Astrocyte (in vitro differentiated cells and primary cell): ENCODE results near the gene CAPZB. TPM values are rescaled to one million over a fixed set of nuclear protein-coding genes. Genes with fewer than 3 reads are reported as not detected.

Source experiments
- DNase-seq: peaks from one replicate; pipeline ENCODE4 v3.0.0-alpha.2; 2010; ENCODE audit warnings: low read depth
- FAIRE-seq: peaks from 2 replicates; lab custom pipeline; 2011; peaks lifted over from hg19 to GRCh38; lab: Jason Lieb, UNC
- H2AFZ ChIP-seq: 2 replicates; pipeline ENCODE4 v1.6.0; 2012; ENCODE audit warnings: low read depth, low read length, inconsistent platforms
- H3K27ac ChIP-seq: 2 replicates; pipeline ENCODE4 v1.5.1; 2011; ENCODE audit warnings: low read depth, low read length, inconsistent platforms
- H3K27me3 ChIP-seq: 2 replicates; pipeline ENCODE4 v1.6.0; 2011; ENCODE audit warnings: low read length, inconsistent platforms; ENCODE audit not compliant: insufficient read depth
- H3K36me3 ChIP-seq: 2 replicates; pipeline ENCODE4 v1.5.1; 2011; ENCODE audit warnings: low read length, inconsistent platforms; ENCODE audit not compliant: insufficient read depth
- H3K4me1 ChIP-seq: 2 replicates; pipeline ENCODE4 v1.5.1; 2011; ENCODE audit warnings: low read length, inconsistent platforms; ENCODE audit not compliant: insufficient read depth
- H3K4me2 ChIP-seq: 2 replicates; pipeline ENCODE4 v1.6.0; 2012; ENCODE audit warnings: low read length, inconsistent platforms
- H3K4me3 ChIP-seq: 2 replicates; pipeline ENCODE4 v1.5.1; 2011; ENCODE audit warnings: low read depth, mild to moderate bottlenecking, low read length, inconsistent platforms; ENCODE audit not compliant: insufficient read depth
- H3K79me2 ChIP-seq: 2 replicates; pipeline ENCODE4 v1.6.0; 2012; ENCODE audit warnings: mild to moderate bottlenecking, low read length, inconsistent platforms; ENCODE audit not compliant: insufficient read depth
- H3K9ac ChIP-seq: 2 replicates; pipeline ENCODE4 v1.6.0; 2012; ENCODE audit warnings: mild to moderate bottlenecking, low read length, inconsistent platforms
- H3K9me3 ChIP-seq: 2 replicates; pipeline ENCODE4 v1.5.1; 2012; ENCODE audit warnings: low read depth, mild to moderate bottlenecking, low read length, inconsistent platforms; ENCODE audit not compliant: insufficient read depth
- H4K20me1 ChIP-seq: 2 replicates; pipeline ENCODE4 v1.6.0; 2012; ENCODE audit warnings: low read length, inconsistent platforms; ENCODE audit not compliant: insufficient read depth
- H3K27ac Mint-ChIP-seq: one replicate; pipeline ENCODE4 v1.8.0; 2021; ENCODE audit warnings: mild to moderate bottlenecking, mixed read lengths; ENCODE audit not compliant: unreplicated experiment
- H3K27me3 Mint-ChIP-seq: one replicate; pipeline ENCODE4 v1.8.0; 2021; ENCODE audit warnings: low read depth, mixed read lengths; ENCODE audit not compliant: unreplicated experiment
- H3K36me3 Mint-ChIP-seq: one replicate; pipeline ENCODE4 v1.8.0; 2021; ENCODE audit warnings: low read depth, mixed read lengths; ENCODE audit not compliant: unreplicated experiment
- H3K4me1 Mint-ChIP-seq: one replicate; pipeline ENCODE4 v1.8.0; 2021; ENCODE audit warnings: low read depth, mixed read lengths; ENCODE audit not compliant: unreplicated experiment
- H3K4me3 Mint-ChIP-seq: one replicate; pipeline ENCODE4 v1.8.0; 2021; ENCODE audit warnings: mild to moderate bottlenecking, moderate library complexity, mixed read lengths; ENCODE audit not compliant: unreplicated experiment
- H3K9me3 Mint-ChIP-seq: one replicate; pipeline ENCODE4 v1.8.0; 2021; ENCODE audit warnings: mild to moderate bottlenecking, mixed read lengths; ENCODE audit not compliant: unreplicated experiment
- EZH2 ChIP-seq: IDR thresholded peaks from 2 replicates; pipeline ENCODE4 v1.6.1; 2012; ENCODE audit warnings: mild to moderate bottlenecking, low read length, inconsistent platforms; ENCODE audit not compliant: insufficient read depth
- total RNA-seq: library from RNA; stranded (reverse); gene quantifications from 2 replicates; pipeline ENCODE4 v1.2.1, GENCODE V29; 2021
- TF ChIP-seq, protein P1 (sequence below): IDR thresholded peaks from 2 replicates; pipeline ENCODE4 v1.5.1; 2011; ENCODE audit warnings: low read depth, mild to moderate bottlenecking, inconsistent platforms, low read length, moderate library complexity; ENCODE audit not compliant: insufficient read depth

The CAPZB gene
- total RNA-seq, 1 donor from 2014 or later, result 458 TPM

DNA sequence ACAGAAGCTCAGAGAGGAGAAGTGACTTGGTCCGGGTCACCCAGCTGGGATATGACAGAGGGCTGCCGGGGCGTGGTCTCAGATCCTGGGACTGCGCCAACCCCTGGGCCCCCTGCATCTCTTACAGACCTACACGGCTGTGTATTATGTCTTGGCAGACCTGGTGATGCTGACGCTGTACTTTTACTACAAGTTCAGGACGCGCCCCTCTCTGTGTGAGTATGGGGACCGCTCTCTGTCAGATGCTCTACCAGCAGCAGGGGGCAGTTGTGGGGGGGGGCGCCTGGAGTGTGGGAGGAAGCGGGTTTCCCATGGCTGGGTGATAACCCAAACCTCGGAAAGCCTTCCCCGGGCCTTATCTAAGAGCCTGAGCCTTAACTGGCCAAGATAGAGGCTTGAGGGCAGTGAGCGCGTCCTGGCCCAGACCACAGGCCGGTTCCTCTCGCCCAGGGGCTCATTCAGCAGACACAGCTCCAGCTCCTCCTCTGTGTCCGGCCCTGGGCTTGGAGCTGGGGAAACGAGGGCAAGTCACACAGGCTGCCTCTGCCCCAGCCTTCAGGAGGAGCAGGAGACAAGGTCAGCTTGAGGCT lies 159.9 kb downstream of the CAPZB start:
- H3K9me3 Mint-ChIP-seq, result no peaks in the 10 kb centered on the region
- H3K27me3 Mint-ChIP-seq, result no peaks in the 10 kb centered on the region
- H3K27ac Mint-ChIP-seq, result no peak overlapping the region
- H3K79me2 ChIP-seq, result no peaks in the 10 kb centered on the region
- H3K4me3 ChIP-seq, result no peak overlapping the region
- no peak overlapping the region for H2AFZ ChIP-seq
- H3K4me3 Mint-ChIP-seq, result no peak overlapping the region
- H3K27me3 ChIP-seq, result no peaks in the 10 kb centered on the region
- no peak for DNase-seq
- H3K4me2 ChIP-seq, result no peak overlapping the region
- no peaks in the 10 kb centered on the region for H3K4me1 ChIP-seq
- H3K9me3 ChIP-seq, result no peaks in the 10 kb centered on the region
- no peak for FAIRE-seq
- H3K27ac ChIP-seq, result no peak overlapping the region
- H3K4me1 Mint-ChIP-seq, result no peaks in the 10 kb centered on the region
- peaks cover 20% of the 10 kb centered on the region for H3K36me3 Mint-ChIP-seq
- H3K36me3 ChIP-seq, result peaks cover 4% of the 10 kb centered on the region
- peaks cover 34% of the 10 kb centered on the region for H4K20me1 ChIP-seq
- TF ChIP-seq EZH2, result no peak
- TF ChIP-seq, protein P1, sequence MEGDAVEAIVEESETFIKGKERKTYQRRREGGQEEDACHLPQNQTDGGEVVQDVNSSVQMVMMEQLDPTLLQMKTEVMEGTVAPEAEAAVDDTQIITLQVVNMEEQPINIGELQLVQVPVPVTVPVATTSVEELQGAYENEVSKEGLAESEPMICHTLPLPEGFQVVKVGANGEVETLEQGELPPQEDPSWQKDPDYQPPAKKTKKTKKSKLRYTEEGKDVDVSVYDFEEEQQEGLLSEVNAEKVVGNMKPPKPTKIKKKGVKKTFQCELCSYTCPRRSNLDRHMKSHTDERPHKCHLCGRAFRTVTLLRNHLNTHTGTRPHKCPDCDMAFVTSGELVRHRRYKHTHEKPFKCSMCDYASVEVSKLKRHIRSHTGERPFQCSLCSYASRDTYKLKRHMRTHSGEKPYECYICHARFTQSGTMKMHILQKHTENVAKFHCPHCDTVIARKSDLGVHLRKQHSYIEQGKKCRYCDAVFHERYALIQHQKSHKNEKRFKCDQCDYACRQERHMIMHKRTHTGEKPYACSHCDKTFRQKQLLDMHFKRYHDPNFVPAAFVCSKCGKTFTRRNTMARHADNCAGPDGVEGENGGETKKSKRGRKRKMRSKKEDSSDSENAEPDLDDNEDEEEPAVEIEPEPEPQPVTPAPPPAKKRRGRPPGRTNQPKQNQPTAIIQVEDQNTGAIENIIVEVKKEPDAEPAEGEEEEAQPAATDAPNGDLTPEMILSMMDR, result no peak
- no peak overlapping the region for H3K9ac ChIP-seq

DNA sequence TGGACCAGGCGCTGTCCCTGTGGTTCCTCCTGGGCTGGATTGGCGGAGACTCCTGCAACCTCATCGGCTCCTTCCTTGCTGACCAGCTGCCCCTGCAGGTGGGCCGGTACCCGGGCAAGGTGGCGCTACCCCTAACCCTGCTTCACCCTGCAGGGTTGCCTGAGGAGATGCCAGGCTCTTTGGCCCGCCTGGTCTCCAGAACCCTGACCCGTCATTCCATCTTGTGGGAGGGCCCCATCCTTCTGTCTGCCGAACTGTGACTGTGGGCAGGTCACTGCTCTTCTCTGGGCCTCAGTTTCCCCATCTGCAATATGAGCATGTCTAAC lies 160.7 kb downstream of the CAPZB start:
- H3K36me3 Mint-ChIP-seq, result peaks cover 17% of the 10 kb centered on the region
- TF ChIP-seq, protein P1, result no peak
- TF ChIP-seq EZH2, result no peak
- no peak for DNase-seq
- Histone ChIP-seq H3K36me3 (peaks cover 4% of the 10 kb centered on the region), H3K4me3 (no peak overlapping the region), H3K27ac (no peak overlapping the region), H3K9me3 (no peaks in the 10 kb centered on the region), H2AFZ (no peak overlapping the region), H4K20me1 (peaks cover 31% of the 10 kb centered on the region), H3K4me2 (no peak overlapping the region), H3K9ac (no peak overlapping the region), H3K79me2 (no peaks in the 10 kb centered on the region), H3K27me3 (no peaks in the 10 kb centered on the region), H3K4me1 (no peaks in the 10 kb centered on the region)
- no peaks in the 10 kb centered on the region for H3K9me3 Mint-ChIP-seq
- no peak overlapping the region for H3K27ac Mint-ChIP-seq
- H3K4me1 Mint-ChIP-seq, result no peaks in the 10 kb centered on the region
- no peaks in the 10 kb centered on the region for H3K27me3 Mint-ChIP-seq
- FAIRE-seq, result no peak
- no peak overlapping the region for H3K4me3 Mint-ChIP-seq

DNA sequence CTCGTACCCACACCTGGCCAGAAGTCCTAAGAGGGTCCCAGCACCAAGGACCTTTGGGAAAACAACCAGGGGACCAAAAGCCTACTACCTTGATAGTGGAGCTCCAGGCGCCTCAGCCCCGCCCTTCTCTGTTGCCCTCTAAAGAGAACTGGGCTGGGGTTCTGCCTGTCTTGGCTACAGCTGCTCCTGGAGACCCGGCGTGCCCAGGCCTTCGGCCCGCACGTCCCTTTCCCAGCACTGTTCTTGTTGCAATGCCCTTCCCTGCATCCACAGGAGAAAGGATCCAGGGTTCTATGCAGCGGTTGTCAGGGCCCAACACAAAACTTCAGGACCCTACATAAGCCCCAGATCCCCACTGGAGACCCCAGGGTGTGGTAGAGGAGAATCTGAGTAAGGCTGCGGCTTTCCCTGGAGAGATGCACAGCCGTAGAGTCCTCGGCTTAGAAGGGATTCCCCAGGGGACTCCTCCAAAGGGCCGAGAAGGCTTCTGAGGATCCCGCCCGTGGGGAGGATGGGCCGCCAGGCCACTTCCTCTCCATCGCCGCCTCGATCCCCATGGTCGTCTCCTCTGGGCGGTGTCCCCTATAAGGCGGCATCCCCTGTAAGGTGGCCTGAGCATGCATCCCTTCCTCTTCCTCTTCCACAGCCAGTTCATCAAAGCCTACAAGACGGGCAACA lies 161.2 kb downstream of the CAPZB start:
- Histone ChIP-seq H3K4me2 (no peak overlapping the region), H3K36me3 (peaks cover 5% of the 10 kb centered on the region), H2AFZ (no peak overlapping the region), H3K4me1 (no peaks in the 10 kb centered on the region), H3K4me3 (no peak overlapping the region), H3K79me2 (no peaks in the 10 kb centered on the region), H4K20me1 (peaks cover 31% of the 10 kb centered on the region), H3K9me3 (no peaks in the 10 kb centered on the region), H3K27ac (no peak overlapping the region), H3K27me3 (no peaks in the 10 kb centered on the region), H3K9ac (no peak overlapping the region)
- H3K27ac Mint-ChIP-seq, result no peak overlapping the region
- no peaks in the 10 kb centered on the region for H3K27me3 Mint-ChIP-seq
- no peak overlapping the region for H3K4me3 Mint-ChIP-seq
- DNase-seq (no peak), FAIRE-seq (no peak)
- TF ChIP-seq EZH2, result no peak
- TF ChIP-seq, protein P1, result no peak
- no peaks in the 10 kb centered on the region for H3K9me3 Mint-ChIP-seq
- peaks cover 21% of the 10 kb centered on the region for H3K36me3 Mint-ChIP-seq
- peaks cover 2% of the 10 kb centered on the region for H3K4me1 Mint-ChIP-seq
